ENCODE measurements around the gene CDR2. TPM values are rescaled to one million over a fixed set of nuclear protein-coding genes. Genes with fewer than 3 reads are reported as not detected.

CDR2 gene
- total RNA-seq, 1 donor from 2014 or later, result 33.9 TPM

DNA sequence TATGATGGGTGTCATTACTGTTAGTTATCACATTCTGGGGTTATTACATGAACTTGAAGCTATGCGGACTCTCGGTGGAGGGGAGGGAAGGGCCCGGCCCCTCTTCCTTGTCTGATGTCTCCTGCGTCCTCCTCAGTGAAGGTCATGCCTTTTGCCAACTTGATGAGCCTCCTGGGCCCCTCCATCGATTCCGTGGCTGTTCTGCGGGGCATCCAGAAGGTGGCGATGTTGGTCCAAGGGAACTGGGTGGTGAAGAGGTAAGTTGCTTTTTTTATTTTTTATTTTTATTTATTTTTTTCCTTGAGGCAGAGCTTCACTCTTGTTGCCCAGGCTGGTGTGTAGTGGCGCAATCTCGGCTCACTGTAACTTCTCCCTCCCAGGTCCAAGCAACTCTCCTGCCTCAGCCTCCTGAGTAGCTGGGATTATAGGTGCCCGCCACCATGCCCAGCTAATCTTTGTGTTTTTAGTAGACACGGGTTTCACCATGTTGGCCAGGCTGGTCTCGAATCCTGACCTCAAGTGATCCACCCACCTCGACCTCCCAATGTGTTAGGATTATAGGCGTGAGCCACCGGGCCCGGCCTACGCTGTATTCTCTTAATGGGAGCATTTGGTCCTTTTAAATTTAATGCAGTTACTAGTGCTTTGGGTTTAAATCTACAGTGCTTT, 55.6 kb downstream of the CDR2 start:
- intact Hi-C loops (cut with DNase I), result no loop called here
- DNase-seq (ENCODE audit: extremely low spot score in 2 of 2), result peak in 1 of 2 donors; percentile 64
- Histone ChIP-seq H3K9me3 (no peaks in the 10 kb centered on the region), H3K4me3 (no peak overlapping the region), H3K27ac (no peak overlapping the region), H3K36me3 (peaks cover 0 to 53% of the 10 kb centered on the region in 2 donors), H3K27me3 (no peaks in the 10 kb centered on the region), H3K4me1 (peaks cover 6% of the 10 kb centered on the region)
- TF ChIP-seq, protein P1, sequence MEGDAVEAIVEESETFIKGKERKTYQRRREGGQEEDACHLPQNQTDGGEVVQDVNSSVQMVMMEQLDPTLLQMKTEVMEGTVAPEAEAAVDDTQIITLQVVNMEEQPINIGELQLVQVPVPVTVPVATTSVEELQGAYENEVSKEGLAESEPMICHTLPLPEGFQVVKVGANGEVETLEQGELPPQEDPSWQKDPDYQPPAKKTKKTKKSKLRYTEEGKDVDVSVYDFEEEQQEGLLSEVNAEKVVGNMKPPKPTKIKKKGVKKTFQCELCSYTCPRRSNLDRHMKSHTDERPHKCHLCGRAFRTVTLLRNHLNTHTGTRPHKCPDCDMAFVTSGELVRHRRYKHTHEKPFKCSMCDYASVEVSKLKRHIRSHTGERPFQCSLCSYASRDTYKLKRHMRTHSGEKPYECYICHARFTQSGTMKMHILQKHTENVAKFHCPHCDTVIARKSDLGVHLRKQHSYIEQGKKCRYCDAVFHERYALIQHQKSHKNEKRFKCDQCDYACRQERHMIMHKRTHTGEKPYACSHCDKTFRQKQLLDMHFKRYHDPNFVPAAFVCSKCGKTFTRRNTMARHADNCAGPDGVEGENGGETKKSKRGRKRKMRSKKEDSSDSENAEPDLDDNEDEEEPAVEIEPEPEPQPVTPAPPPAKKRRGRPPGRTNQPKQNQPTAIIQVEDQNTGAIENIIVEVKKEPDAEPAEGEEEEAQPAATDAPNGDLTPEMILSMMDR (IDR thresholded peaks at IDR 0.05), result peak in 1 of 3 experiments; percentile 20
- TF ChIP-seq POLR2AphosphoS5 (IDR thresholded peaks at IDR 0.05; ENCODE audit: insufficient read depth in 1 of 2, low read depth in 1 of 2) (no peak), POLR2A (IDR thresholded peaks at IDR 0.05) (no peak)

DNA sequence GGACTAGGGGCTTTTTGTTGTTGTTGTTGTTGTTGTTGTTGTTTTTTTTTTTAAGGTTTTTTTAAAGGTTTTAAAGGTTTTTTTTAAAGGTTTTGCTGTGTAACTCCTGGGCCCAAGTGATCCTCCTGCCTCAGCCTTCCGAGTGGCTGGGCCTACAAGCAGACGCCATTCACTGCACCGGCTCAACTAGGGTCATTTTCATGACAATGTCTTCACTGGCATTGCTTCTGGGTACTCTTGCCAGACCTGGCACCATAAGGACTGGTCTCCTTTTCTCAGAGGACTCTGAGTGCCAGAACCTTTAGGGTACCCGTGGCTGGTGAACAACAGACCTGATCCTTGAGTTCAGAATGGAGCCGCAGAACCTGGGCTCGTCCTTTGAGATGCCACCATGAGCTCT, 56.8 kb downstream of the CDR2 start:
- peaks cover 6% of the 10 kb centered on the region for H3K4me1 ChIP-seq
- H3K36me3 ChIP-seq, result peaks cover 0 to 53% of the 10 kb centered on the region in 2 donors
- no peak overlapping the region for H3K27ac ChIP-seq
- no peaks in the 10 kb centered on the region for H3K9me3 ChIP-seq
- DNase-seq (ENCODE audit: extremely low spot score in 2 of 2), result peak in 1 of 2 donors; percentile 55
- no peaks in the 10 kb centered on the region for H3K27me3 ChIP-seq
- intact Hi-C loops (cut with DNase I), result no loop called here
- no peak overlapping the region for H3K4me3 ChIP-seq
- TF ChIP-seq POLR2A (IDR thresholded peaks at IDR 0.05), result no peak
- TF ChIP-seq, protein P1 (IDR thresholded peaks at IDR 0.05), result no peak
- TF ChIP-seq POLR2AphosphoS5 (IDR thresholded peaks at IDR 0.05; ENCODE audit: insufficient read depth in 1 of 2, low read depth in 1 of 2), result no peak

DNA sequence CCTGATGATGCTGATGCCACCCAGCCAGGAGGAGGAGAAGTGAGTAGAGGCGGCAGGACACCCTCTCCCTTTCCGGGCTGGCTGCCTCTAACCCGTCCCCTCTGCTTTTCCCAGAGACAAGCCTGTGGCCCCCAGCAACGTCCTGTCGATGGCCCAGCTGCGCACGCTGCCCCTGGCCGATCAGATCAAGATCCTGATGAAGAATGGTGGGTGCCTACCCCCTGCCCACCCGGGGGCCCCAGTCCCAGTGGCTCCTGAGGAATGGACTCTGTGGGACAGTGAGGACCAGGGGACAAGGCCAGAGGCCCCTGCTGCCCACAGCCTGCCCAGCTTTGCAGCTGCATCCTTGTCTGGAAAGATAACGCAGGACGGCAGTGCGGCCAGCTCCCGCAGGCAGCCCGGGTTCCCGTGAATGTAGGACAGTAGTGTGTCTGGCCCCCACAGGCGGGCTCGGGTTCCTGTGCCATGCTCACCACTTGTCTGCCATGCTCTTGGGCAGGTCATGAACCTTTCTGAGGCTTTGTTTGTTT, 57.4 kb downstream of the CDR2 start:
- TF ChIP-seq POLR2AphosphoS5 (IDR thresholded peaks at IDR 0.05; ENCODE audit: insufficient read depth in 1 of 2, low read depth in 1 of 2) (no peak), POLR2A (IDR thresholded peaks at IDR 0.05) (no peak)
- TF ChIP-seq, protein P1 (IDR thresholded peaks at IDR 0.05), result no peak
- Histone ChIP-seq H3K36me3 (peaks cover 0 to 59% of the 10 kb centered on the region in 2 donors), H3K9me3 (no peaks in the 10 kb centered on the region), H3K4me3 (no peak overlapping the region), H3K27me3 (no peaks in the 10 kb centered on the region), H3K4me1 (peaks cover 6% of the 10 kb centered on the region), H3K27ac (no peak overlapping the region)
- peak in 1 of 2 donors; percentile 67 for DNase-seq (ENCODE audit: extremely low spot score in 2 of 2)
- intact Hi-C loops (cut with DNase I), result no loop called here

DNA sequence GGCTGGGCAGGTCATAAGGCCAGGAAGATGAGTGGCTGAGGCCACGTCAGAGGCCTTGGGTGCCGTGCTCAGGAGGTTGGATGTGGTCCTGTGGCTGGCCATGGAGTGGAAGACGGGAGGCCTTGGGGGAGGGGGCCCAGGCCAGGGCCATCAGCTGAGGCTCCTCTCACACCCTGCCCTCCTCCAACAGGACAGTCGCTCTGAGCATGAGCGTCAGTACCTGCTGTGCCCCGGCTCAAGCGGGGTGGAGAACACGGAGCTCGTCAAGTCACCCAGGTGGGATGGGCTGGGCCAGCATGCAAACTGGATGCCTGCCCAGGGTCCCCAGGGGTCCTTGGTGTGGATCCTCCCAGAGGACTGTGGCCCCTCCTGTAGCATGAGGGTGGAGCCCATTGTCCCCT, 58.0 kb downstream of the CDR2 start:
- Histone ChIP-seq H3K4me3 (no peak overlapping the region), H3K27me3 (no peaks in the 10 kb centered on the region), H3K27ac (no peak overlapping the region), H3K4me1 (peaks cover 2% of the 10 kb centered on the region), H3K36me3 (peaks cover 0 to 58% of the 10 kb centered on the region in 2 donors), H3K9me3 (no peaks in the 10 kb centered on the region)
- intact Hi-C loops (cut with DNase I), result no loop called here
- peak in 1 of 2 donors; percentile 74 for DNase-seq (ENCODE audit: extremely low spot score in 2 of 2)
- TF ChIP-seq, protein P1 (IDR thresholded peaks at IDR 0.05), result no peak
- TF ChIP-seq POLR2A (IDR thresholded peaks at IDR 0.05) (no peak), POLR2AphosphoS5 (IDR thresholded peaks at IDR 0.05; ENCODE audit: insufficient read depth in 1 of 2, low read depth in 1 of 2) (no peak)

DNA sequence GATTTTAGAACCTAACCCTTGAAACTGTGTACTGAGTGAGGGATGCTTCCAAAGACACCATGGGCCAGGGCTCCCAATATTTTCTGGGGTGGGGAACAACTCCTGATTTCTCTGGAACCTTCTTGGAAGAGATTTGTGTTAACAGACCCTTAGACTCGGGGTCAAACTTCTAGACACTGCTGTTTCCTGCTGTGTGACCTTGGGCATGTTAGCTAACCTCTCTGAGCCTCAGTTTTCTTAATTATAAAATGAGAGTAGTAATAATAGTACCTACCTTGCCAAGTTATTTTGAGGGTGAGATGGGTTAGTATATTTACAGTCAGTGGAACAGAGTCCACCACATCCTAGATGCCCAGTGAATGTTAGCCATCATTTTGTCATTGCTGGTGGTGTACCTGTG, 58.4 kb downstream of the CDR2 start:
- H3K9me3 ChIP-seq, result no peaks in the 10 kb centered on the region
- no peaks in the 10 kb centered on the region for H3K27me3 ChIP-seq
- no peaks in the 10 kb centered on the region for H3K4me1 ChIP-seq
- intact Hi-C loops (cut with DNase I), result no loop called here
- H3K36me3 ChIP-seq, result peaks cover 0 to 58% of the 10 kb centered on the region in 2 donors
- H3K27ac ChIP-seq, result no peak overlapping the region
- DNase-seq (ENCODE audit: extremely low spot score in 2 of 2), result no peak
- TF ChIP-seq POLR2A (IDR thresholded peaks at IDR 0.05), result no peak
- TF ChIP-seq POLR2AphosphoS5 (IDR thresholded peaks at IDR 0.05; ENCODE audit: insufficient read depth in 1 of 2, low read depth in 1 of 2), result no peak
- TF ChIP-seq, protein P1 (IDR thresholded peaks at IDR 0.05), result no peak
- H3K4me3 ChIP-seq, result no peak overlapping the region
